HCT116 (cell line): ENCODE results near the gene QRSL1. TPM values are rescaled to one million over a fixed set of nuclear protein-coding genes. Genes with fewer than 3 reads are reported as not detected.

Experiments
- ATAC-seq: fragments of 200-7000 bp; cut with Tn5 transposase; 2 replicates; pipeline ENCODE4 v1.9.1; 2020; ENCODE audit warnings: mild to moderate bottlenecking, moderate library complexity
- BruUV-seq: library from RNA; stranded (reverse); fragments of 400-500 nt; replicated peaks from 2 replicates; lab custom pipeline; 2021; lab: Mats Ljungman, UMichigan
- CTCF ChIA-PET: fragments of 300-600 bp; sonication (Branson Sonifier 250); formaldehyde crosslinking; loops from one replicate; lab custom pipeline; 2021; ENCODE audit warnings: antibody characterized with exemption; lab: Charles Lee
- POLR2A ChIA-PET: fragments of 300-600, 350-600 bp; sonication (Branson Sonifier 250); formaldehyde crosslinking; loops from one replicate; lab custom pipeline; 2021; ENCODE audit warnings: antibody characterized with exemption; lab: Charles Lee
- RAD21 ChIA-PET, 2 experiments: fragments of 300-600 bp; sonication (Branson Sonifier 250); formaldehyde crosslinking; loops; one replicate each; lab custom pipeline; 2023; ENCODE audit warnings: low total read pairs in 2 of 2; ENCODE audit not compliant: uncharacterized antibody in 2 of 2, unreplicated experiment in 2 of 2, low non-redundant PET in 1 of 2; lab: Charles Lee
- DNase-seq: peaks from one replicate; pipeline ENCODE4 v3.0.0-alpha.2; 2010; ENCODE audit warnings: low read depth, low spot score
- H2AFZ ChIP-seq: fragments of 200-600 bp; shearing (Covaris generic), sonication (generic); 2 replicates; pipeline ENCODE4 v1.6.1; 2017; ENCODE audit warnings: low read depth, mixed run types, mixed read lengths, antibody characterized with exemption, low read length; ENCODE audit not compliant: poor library complexity, severe bottlenecking
- H3K27ac ChIP-seq: 2 replicates; pipeline ENCODE4 v1.5.1; 2012; ENCODE audit warnings: low read depth, low read length
- H3K27me3 ChIP-seq: fragments of 200-600 bp; sonication (generic); 2 replicates; pipeline ENCODE4 v1.6.1; 2016; ENCODE audit warnings: mixed run types, low read length, mixed read lengths; ENCODE audit not compliant: insufficient read depth
- H3K36me3 ChIP-seq, 2 experiments: fragments of 200-500 bp in 1 of 2; fragments of 200-600 bp in 1 of 2; sonication (Bioruptor generic) in 1 of 2; sonication (generic) in 1 of 2; 2 replicates each; pipeline versions ENCODE4 v1.5.1 to v1.6.1; 2014 to 2016; ENCODE audit warnings: low read length in 2 of 2, inconsistent platforms in 1 of 2, mixed read lengths in 1 of 2, mixed run types in 1 of 2; ENCODE audit not compliant: insufficient read depth in 2 of 2, control insufficient read depth in 1 of 2
- H3K4me1 ChIP-seq, 2 experiments: fragments of 200-600 bp in 1 of 2; sonication (generic) in 1 of 2; 2 replicates each; pipeline versions ENCODE4 v1.5.1 to v1.6.1; 2012 to 2017; ENCODE audit warnings: low read length in 2 of 2, inconsistent platforms in 1 of 2, mild to moderate bottlenecking in 1 of 2, mixed read lengths in 1 of 2, mixed run types in 1 of 2, moderate library complexity in 1 of 2; ENCODE audit not compliant: insufficient read depth in 2 of 2, control insufficient read depth in 1 of 2
- H3K4me2 ChIP-seq: fragments of 200-600 bp; sonication (generic); 2 replicates; pipeline ENCODE4 v1.6.1; 2017; ENCODE audit warnings: mixed run types, low read length, mixed read lengths
- H3K4me3 ChIP-seq, 2 experiments: fragments of 200-600 bp in 1 of 2; sonication (generic) in 1 of 2; replicated peaks in 1 of 2; 2 replicates each; pipeline ENCODE4 v1.5.1; 2011 to 2016; ENCODE audit warnings: low read length in 2 of 2, control low read depth in 1 of 2, low read depth in 1 of 2, mild to moderate bottlenecking in 1 of 2, mixed read lengths in 1 of 2, mixed run types in 1 of 2
- H3K79me2 ChIP-seq: fragments of 200-600 bp; sonication (generic); 2 replicates; pipeline ENCODE4 v1.6.1; 2017; ENCODE audit warnings: mild to moderate bottlenecking, mixed run types, low read length, moderate library complexity, mixed read lengths; ENCODE audit not compliant: insufficient read depth
- H3K9ac ChIP-seq: fragments of 200-600 bp; sonication (generic); 2 replicates; pipeline ENCODE4 v1.6.1; 2016; ENCODE audit warnings: low read length, mixed read lengths
- H3K9me2 ChIP-seq: fragments of 200-600 bp; sonication (generic), shearing (Covaris generic); 2 replicates; pipeline ENCODE4 v1.6.1; 2017; ENCODE audit warnings: mixed run types, mild to moderate bottlenecking, moderate library complexity; ENCODE audit not compliant: insufficient read depth
- H3K9me3 ChIP-seq, 2 experiments: fragments of 200-500 bp in 1 of 2; fragments of 200-600 bp in 1 of 2; sonication (Bioruptor generic) in 1 of 2; sonication (generic) in 1 of 2; 2 replicates each; pipeline ENCODE4 v1.6.1; 2014 to 2017; ENCODE audit warnings: low read length in 2 of 2, mixed read lengths in 2 of 2, inconsistent platforms in 1 of 2, low read depth in 1 of 2, mild to moderate bottlenecking in 1 of 2, mixed run types in 1 of 2, moderate library complexity in 1 of 2; ENCODE audit not compliant: control insufficient read depth in 1 of 2, insufficient read depth in 1 of 2
- H4K20me1 ChIP-seq: fragments of 200-600 bp; sonication (generic), shearing (Covaris generic); 2 replicates; pipeline ENCODE4 v1.6.1; 2017; ENCODE audit warnings: mixed run types, mild to moderate bottlenecking, moderate library complexity; ENCODE audit not compliant: insufficient read depth
- CBX3 ChIP-seq: IDR thresholded peaks from 2 replicates; pipeline ENCODE4 v1.6.1; 2012; ENCODE audit warnings: low read depth
- CEBPB ChIP-seq: IDR thresholded peaks from 2 replicates; pipeline ENCODE4 v1.6.1; 2012; ENCODE audit warnings: low read depth
- EGR1 ChIP-seq: IDR thresholded peaks from 2 replicates; pipeline ENCODE4 v1.6.1; 2012; ENCODE audit warnings: low read depth
- ELF1 ChIP-seq: IDR thresholded peaks from 2 replicates; pipeline ENCODE4 v1.6.1; 2012; ENCODE audit warnings: low read depth, borderline replicate concordance
- EZH2 ChIP-seq: fragments of 200-600 bp; sonication (generic); IDR thresholded peaks from 2 replicates; pipeline ENCODE4 v1.6.1; 2017; ENCODE audit warnings: antibody characterized with exemption, mixed run types
- EZH2phosphoT487 ChIP-seq: fragments of 200-600 bp; IDR thresholded peaks from 2 replicates; pipeline ENCODE4 v1.6.1; 2018; ENCODE audit warnings: antibody characterized with exemption, borderline replicate concordance
- FOSL1 ChIP-seq: IDR thresholded peaks from 2 replicates; pipeline ENCODE4 v1.6.1; 2012; ENCODE audit warnings: low read depth
- JUND ChIP-seq: IDR thresholded peaks from 2 replicates; pipeline ENCODE4 v1.6.1; 2012
- POLR2AphosphoS5 ChIP-seq: IDR thresholded peaks from 2 replicates; pipeline ENCODE4 v1.6.1; 2011; ENCODE audit warnings: mild to moderate bottlenecking, low read depth, low read length, moderate library complexity
- TCF7L2 ChIP-seq: IDR thresholded peaks from 2 replicates; pipeline ENCODE4 v1.7.0; 2011; ENCODE audit warnings: borderline replicate concordance, inconsistent platforms; ENCODE audit not compliant: insufficient read depth, insufficient read length; ENCODE audit errors: extremely low read depth
- ZFX ChIP-seq: fragments of 450-650 bp; IDR thresholded peaks from 2 replicates; pipeline ENCODE4 v1.6.1; 2017
- ZNF274 ChIP-seq: fragments of 200-500 bp; sonication (Bioruptor generic); IDR thresholded peaks from 2 replicates; pipeline ENCODE4 v1.6.1; 2014; ENCODE audit warnings: mild to moderate bottlenecking, low read depth, low read length, inconsistent platforms
- intact Hi-C: fragments of 100-400 bp; cut with micrococcal nuclease; formaldehyde crosslinking; loops from 2 replicates; pipeline ENCODE4 v1.10.0; 2022
- total RNA-seq: library from RNA; stranded (reverse); gene quantifications from one replicate; pipeline ENCODE4 v1.2.1, GENCODE V29; 2021; ENCODE audit not compliant: unreplicated experiment
- TF ChIP-seq, protein P1 (sequence below): IDR thresholded peaks from 2 replicates; pipeline ENCODE4 v1.6.1; 2012
- TF ChIP-seq, protein P2 (sequence below), 3 experiments: fragments of 200-600 bp in 1 of 3; sonication (generic) in 1 of 3; IDR thresholded peaks in 2 of 3; conservative IDR thresholded peaks in 1 of 3; 2 replicates each; pipeline ENCODE4 v1.5.1; 2012 to 2017; ENCODE audit warnings: low read depth in 2 of 3, low read length in 2 of 3, antibody characterized with exemption in 1 of 3, borderline replicate concordance in 1 of 3, control low read depth in 1 of 3, mild to moderate bottlenecking in 1 of 3, mixed read lengths in 1 of 3, mixed run types in 1 of 3, moderate library complexity in 1 of 3; ENCODE audit not compliant: insufficient read depth in 1 of 3
- TF ChIP-seq, protein P3 (sequence below): IDR thresholded peaks from 2 replicates; pipeline ENCODE4 v1.6.1; 2012

The QRSL1 gene
- total RNA-seq, 1 experiment from 2014 or later: 16.0 TPM

DNA sequence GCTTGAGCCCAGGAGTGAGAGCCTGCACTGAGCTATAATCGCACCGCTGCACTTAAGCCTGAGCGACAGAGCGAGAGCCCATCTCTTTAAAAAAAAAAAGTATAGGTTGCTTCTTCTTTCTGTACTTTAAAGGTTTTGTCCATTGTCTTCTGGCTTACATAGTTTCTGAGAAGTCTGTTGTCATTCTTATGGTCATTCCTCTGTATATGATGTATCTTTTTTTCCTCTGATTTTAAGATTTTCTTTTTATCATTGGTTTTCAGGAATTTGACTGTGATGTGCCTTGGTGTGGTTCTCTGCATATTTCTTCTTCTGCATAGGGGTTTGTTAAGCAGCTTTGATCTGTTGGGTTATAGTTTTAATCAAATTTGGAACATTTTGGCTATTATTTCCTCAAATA, 29.1 kb downstream of the QRSL1 start:
- Histone ChIP-seq H3K36me3 (peaks cover 23 to 50% of the 10 kb centered on the region in 2 experiments), H3K4me1 (no peaks in the 10 kb centered on the region), H3K27ac (no peak overlapping the region), H3K9ac (no peak overlapping the region), H3K4me2 (no peak overlapping the region), H3K9me3 (peaks cover 5 to 9% of the 10 kb centered on the region in 2 experiments; a peak in 2 of 4 replicates), H3K4me3 (no peak overlapping the region), H3K9me2 (no peaks in the 10 kb centered on the region), H4K20me1 (no peaks in the 10 kb centered on the region), H3K27me3 (no peaks in the 10 kb centered on the region), H3K79me2 (no peaks in the 10 kb centered on the region), H2AFZ (no peak overlapping the region)
- intact Hi-C loops: no loop called here
- POLR2A ChIA-PET: no interaction called here
- DNase-seq: peak; percentile 3
- ATAC-seq: no peak
- RAD21 ChIA-PET: no interaction called here
- TF ChIP-seq, protein P1, sequence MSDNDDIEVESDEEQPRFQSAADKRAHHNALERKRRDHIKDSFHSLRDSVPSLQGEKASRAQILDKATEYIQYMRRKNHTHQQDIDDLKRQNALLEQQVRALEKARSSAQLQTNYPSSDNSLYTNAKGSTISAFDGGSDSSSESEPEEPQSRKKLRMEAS: no peak
- no peak for TF ChIP-seq ELF1
- TF ChIP-seq CEBPB: no peak
- TF ChIP-seq CBX3: peak; percentile 75; the same call in 1 of the 2 replicates
- no TSS peak for BruUV-seq
- CTCF ChIA-PET: no interaction called here

DNA sequence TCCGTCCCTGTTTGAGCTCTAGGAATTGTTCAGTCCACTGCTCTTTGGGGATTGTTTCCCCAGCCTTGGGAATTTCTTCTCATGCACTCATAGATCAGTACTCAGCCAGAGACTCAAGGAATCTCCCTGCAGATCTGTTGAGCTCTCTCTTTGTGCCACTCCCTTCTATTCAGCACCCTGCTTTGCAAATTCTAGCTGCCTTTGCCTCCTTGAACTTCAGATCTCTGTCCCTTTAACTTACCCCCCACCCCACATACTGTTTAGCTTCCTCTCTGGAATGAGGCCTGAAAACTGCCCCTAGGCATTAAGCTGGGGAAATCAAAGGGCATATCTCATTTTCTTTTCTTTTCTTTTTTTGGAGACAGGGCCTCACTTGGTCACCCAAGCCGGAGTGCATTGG, 30.5 kb downstream of the QRSL1 start:
- no TSS peak for BruUV-seq
- H3K27ac ChIP-seq: no peak overlapping the region
- intact Hi-C loops: no loop called here
- peaks cover 21 to 57% of the 10 kb centered on the region in 2 experiments for H3K36me3 ChIP-seq
- RAD21 ChIA-PET: no interaction called here
- DNase-seq (no peak), ATAC-seq (no peak)
- no peak overlapping the region for H2AFZ ChIP-seq
- no peaks in the 10 kb centered on the region for H4K20me1 ChIP-seq
- no peaks in the 10 kb centered on the region for H3K4me1 ChIP-seq
- POLR2A ChIA-PET: no interaction called here
- no peak overlapping the region for H3K9ac ChIP-seq
- H3K4me2 ChIP-seq: no peak overlapping the region
- CTCF ChIA-PET: no interaction called here
- H3K9me3 ChIP-seq: peaks cover 5 to 9% of the 10 kb centered on the region in 2 experiments; a peak in 2 of 4 replicates
- H3K9me2 ChIP-seq: no peaks in the 10 kb centered on the region
- TF ChIP-seq TCF7L2 (no peak), EZH2 (no peak), CEBPB (no peak), JUND (no peak), ZNF274 (no peak), CBX3 (no peak), EZH2phosphoT487 (no peak), EGR1 (no peak), ELF1 (no peak), POLR2AphosphoS5 (no peak), FOSL1 (no peak), ZFX (no peak)
- TF ChIP-seq, protein P2, sequence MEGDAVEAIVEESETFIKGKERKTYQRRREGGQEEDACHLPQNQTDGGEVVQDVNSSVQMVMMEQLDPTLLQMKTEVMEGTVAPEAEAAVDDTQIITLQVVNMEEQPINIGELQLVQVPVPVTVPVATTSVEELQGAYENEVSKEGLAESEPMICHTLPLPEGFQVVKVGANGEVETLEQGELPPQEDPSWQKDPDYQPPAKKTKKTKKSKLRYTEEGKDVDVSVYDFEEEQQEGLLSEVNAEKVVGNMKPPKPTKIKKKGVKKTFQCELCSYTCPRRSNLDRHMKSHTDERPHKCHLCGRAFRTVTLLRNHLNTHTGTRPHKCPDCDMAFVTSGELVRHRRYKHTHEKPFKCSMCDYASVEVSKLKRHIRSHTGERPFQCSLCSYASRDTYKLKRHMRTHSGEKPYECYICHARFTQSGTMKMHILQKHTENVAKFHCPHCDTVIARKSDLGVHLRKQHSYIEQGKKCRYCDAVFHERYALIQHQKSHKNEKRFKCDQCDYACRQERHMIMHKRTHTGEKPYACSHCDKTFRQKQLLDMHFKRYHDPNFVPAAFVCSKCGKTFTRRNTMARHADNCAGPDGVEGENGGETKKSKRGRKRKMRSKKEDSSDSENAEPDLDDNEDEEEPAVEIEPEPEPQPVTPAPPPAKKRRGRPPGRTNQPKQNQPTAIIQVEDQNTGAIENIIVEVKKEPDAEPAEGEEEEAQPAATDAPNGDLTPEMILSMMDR (IDR thresholded peaks at IDR 0.05 in 2 of 3, conservative IDR thresholded peaks at IDR 0.05 in 1 of 3; ENCODE audit: borderline replicate concordance in 1 of 3, insufficient read depth in 1 of 3, low read depth in 2 of 3, low read length in 2 of 3): no peak
- TF ChIP-seq, protein P3, sequence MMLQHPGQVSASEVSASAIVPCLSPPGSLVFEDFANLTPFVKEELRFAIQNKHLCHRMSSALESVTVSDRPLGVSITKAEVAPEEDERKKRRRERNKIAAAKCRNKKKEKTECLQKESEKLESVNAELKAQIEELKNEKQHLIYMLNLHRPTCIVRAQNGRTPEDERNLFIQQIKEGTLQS: no peak
- TF ChIP-seq, protein P1: no peak
- H3K79me2 ChIP-seq: no peaks in the 10 kb centered on the region
- no peaks in the 10 kb centered on the region for H3K27me3 ChIP-seq
- H3K4me3 ChIP-seq: no peak overlapping the region
